GM20000 (cell line): ENCODE measurements around the gene BCAR1.

ENCODE experiments used
- DNase-seq: peaks from one replicate; pipeline ENCODE4 v3.0.0; 2012; ENCODE audit warnings: low spot score
- CTCF ChIP-seq: IDR thresholded peaks from 2 replicates; pipeline ENCODE4 v1.5.1; 2012; ENCODE audit warnings: mild to moderate bottlenecking, control low read depth; ENCODE audit errors: extremely low read depth, missing control alignments

The BCAR1 gene

GRCh38 chr16:75292691-75293090, 41.3 kb upstream of the BCAR1 start:
- TF ChIP-seq CTCF, result no peak
- DNase-seq, result no peak

DNA sequence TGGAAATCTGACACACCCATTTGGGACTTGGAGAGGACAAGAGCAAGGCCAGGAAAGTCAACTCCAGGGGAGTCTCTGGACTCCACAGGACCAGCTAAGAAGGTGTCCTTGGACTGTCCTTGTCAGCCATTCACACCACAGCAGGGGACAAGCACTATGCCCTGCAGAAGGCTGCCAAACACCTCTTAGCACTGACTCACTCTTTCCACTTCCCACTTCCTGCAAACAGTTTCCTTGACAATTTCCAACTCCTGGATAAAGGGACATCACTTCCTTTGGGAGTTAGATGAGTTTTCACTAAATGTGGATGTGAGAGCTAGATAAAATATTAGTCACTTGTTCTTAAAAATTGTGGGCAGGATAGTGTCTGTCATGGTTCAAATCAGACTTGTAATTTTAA, 37.8 kb upstream of the BCAR1 start:
- DNase-seq, result no peak
- no peak for TF ChIP-seq CTCF

DNA sequence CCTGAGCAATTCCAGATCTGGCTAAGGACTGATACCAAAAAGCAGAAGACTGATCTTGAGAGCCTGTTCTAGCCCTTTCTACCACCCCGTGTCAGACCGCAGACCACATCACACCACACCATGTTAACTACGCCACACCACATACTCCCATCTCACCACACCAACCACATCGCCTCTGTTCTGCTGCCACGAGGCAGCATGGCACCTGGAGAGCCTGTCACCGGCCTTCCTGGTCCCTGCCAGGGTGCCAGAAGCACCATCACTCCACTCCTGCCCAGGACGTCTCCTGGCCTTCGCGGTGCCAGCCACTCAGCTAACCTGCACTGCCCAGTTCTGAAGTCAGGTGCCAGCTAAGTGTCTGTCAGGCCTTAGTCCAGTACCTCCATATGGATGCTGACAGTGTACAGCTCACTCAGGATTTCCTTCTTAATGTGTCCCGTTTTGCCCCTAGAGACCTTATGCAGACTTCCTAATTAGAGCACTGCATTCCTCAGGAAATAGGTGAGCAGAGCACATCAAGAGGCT, 37.2 kb upstream of the BCAR1 start:
- no peak for DNase-seq
- TF ChIP-seq CTCF, result no peak

DNA sequence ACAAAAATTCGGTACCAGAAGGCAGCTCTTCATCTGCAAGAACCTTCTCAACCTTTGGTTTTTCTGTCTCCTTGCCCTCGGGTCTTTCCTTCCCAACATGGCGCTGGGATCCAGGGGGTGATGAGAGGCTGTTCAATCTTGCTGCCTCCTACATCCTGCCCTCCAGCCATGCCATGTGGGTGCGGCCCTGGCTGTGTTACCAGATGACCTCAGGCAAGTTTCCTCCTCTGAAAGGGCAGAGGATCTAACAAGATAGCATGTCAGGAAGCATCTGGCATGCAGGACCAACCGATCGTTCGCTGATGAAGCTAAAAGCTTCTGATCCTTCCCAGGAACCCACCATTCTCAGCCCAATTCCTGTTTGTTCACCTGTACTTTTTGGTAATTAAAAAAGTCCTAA, 36.8 kb upstream of the BCAR1 start:
- DNase-seq, result no peak
- TF ChIP-seq CTCF, result no peak

DNA sequence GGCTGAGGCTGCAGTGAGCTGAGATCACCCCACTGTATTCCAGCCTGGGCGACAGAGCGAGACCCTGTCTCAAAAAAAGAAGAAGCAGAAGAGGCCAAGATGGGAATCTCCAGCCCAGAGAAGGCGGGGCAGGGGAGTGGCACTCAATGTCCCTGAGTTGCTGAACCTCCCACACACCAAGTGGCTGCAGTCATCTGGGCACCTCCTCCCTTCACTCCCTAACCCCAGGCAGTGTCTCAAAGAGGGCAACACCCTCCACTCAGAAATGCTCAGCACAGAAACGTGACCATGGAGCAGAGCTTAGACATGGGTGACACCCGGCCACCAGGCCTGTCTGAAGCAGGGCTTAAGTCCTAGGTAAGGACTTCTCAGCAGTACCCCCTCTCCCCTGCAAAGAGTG, 36.3 kb upstream of the BCAR1 start:
- DNase-seq, result no peak
- no peak for TF ChIP-seq CTCF

DNA sequence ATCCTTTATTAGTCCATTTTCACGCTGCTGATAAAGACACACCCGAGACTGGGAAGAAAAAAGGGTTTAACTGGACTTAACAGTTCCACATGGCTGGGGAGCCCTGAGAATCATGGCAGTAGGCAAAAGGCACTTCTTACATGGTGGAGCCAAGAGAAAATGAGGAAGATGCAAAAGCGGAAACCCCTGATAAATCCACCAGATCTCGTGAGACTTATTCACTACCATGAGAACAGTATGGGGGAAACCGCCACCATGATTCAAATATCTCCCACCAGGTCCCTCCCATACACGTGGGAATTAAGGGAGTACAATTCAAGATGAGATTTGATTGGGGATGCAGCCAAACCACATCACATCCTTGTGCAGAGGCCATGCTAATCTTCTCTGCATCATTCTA, 35.0 kb upstream of the BCAR1 start:
- no peak for TF ChIP-seq CTCF
- no peak for DNase-seq

DNA sequence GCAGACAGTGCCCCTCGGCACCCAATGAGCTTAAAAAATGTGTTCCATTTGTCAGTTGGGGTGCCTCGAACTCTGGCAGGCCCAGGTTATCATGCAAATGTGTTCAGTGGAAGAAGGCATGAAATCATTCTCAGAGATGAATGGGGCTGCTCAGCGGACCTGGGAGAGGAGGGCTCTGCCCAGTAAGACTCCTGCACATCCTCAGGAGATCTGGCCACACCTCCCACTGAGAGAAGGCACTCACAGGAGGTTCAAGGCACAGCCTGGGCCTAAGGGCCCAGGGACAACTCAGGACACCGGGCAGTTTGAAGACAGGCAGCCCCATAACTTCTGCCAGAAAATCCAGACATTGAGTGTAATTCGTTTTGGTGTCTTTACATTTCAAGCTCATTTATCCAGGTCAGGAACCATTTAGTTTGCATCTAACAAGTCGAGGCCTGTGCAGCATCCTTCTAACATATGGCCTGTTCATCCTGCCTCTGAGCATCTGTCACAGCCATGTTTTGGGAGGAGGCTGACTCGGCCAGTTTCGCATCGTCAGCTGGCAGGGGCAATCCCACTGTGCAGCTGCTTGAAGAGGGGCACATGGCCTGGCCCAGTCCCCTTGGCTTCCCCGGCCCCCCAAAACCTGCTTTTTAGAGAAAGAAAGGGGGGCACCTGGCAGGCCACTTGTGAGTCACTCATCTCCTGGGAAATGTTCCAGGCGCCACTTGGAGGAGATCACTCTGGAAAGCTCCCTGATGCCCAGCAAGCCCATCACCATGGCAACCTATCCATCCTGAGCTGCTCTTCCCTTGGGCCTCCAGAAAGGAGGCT, 31.2 kb upstream of the BCAR1 start:
- DNase-seq, result no peak
- TF ChIP-seq CTCF, result no peak
